22Rv1 (cell line): ENCODE data around the gene C20orf202.

ENCODE experiments used
- ZFX ChIP-seq: fragments of 450-650 bp; IDR thresholded peaks from 2 replicates; pipeline ENCODE4 v1.6.1; 2017; ENCODE audit warnings: antibody characterized with exemption, borderline replicate concordance
- TF ChIP-seq, protein P1 (sequence below): fragments of 450-650 bp; IDR thresholded peaks from 2 replicates; pipeline ENCODE4 v1.5.1; 2017; ENCODE audit warnings: mild to moderate bottlenecking

DNA sequence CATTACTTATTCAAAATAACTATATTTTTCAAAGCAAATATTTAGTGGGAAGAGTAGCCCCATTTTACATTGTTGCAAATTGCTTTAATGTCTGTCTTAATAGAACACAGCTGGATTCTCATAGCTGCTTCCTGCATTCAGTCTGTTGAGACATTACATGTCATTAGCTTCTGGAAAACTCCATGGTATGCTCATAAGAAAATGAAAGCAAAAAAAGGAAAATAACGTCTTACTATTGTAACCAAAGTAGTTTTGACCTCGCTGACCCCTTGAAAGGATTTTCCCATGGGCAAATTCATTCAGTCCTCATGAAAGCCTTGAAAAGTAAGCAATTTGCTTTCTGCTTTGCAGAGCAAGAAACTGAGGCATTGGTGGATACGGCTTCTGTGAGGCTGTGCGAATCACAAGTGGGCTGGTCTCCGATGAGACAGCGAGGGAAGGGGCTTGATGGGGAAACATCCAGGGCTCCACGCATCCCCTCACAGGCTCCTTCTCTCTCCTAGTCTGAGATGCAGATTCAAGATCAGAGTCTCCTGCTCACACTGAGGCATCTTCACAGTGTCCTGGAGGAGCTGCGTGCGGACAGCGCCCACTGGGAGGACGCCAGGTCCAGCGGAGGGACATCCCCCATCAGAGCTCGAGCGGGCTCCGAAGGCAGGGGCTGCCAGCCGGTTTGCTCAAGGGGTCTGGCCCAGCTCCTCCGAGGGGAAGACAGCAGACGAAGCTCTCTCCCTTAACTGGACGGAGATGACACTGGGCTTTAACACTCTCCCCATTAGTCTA lies 3.3 kb downstream of the C20orf202 start:
- TF ChIP-seq, protein P1, sequence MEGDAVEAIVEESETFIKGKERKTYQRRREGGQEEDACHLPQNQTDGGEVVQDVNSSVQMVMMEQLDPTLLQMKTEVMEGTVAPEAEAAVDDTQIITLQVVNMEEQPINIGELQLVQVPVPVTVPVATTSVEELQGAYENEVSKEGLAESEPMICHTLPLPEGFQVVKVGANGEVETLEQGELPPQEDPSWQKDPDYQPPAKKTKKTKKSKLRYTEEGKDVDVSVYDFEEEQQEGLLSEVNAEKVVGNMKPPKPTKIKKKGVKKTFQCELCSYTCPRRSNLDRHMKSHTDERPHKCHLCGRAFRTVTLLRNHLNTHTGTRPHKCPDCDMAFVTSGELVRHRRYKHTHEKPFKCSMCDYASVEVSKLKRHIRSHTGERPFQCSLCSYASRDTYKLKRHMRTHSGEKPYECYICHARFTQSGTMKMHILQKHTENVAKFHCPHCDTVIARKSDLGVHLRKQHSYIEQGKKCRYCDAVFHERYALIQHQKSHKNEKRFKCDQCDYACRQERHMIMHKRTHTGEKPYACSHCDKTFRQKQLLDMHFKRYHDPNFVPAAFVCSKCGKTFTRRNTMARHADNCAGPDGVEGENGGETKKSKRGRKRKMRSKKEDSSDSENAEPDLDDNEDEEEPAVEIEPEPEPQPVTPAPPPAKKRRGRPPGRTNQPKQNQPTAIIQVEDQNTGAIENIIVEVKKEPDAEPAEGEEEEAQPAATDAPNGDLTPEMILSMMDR: no peak
- no peak for TF ChIP-seq ZFX
